ENCODE measurements around the gene RTEL1.

RTEL1 gene

DNA sequence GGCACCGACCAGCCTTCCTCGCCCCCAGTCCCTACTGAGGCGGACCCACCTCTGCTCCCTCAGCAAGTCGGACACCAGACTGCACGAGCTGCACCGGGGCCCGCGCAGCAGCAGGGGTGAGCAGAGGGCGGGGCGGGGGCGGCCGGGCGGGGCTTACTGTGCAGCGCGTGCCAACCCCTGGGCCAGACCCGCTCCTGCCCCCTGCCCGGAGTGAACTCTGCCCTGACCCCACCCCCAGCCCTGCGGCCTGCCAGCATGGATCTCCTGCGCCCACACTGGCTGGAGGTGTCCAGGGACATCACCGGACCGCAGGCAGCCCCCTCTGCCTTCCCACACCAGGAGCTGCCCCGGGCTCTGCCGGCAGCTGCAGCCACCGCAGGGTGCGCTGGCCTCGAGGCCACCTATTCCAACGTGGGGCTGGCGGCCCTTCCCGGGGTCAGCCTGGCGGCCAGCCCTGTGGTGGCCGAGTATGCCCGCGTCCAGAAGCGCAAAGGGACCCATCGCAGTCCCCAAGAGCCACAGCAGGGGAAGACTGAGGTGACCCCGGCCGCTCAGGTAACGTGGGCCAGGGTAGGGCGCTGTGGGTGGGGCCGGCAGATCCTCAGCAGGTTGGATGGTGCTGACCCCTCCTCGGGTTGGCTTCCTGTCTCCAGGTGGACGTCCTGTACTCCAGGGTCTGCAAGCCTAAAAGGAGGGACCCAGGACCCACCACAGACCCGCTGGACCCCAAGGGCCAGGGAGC lies 80.0 kb downstream of the RTEL1 start:
- in situ Hi-C loops (cut with MboI; ENCODE audit: low sequenced_read_pairs), result no loop called here

DNA sequence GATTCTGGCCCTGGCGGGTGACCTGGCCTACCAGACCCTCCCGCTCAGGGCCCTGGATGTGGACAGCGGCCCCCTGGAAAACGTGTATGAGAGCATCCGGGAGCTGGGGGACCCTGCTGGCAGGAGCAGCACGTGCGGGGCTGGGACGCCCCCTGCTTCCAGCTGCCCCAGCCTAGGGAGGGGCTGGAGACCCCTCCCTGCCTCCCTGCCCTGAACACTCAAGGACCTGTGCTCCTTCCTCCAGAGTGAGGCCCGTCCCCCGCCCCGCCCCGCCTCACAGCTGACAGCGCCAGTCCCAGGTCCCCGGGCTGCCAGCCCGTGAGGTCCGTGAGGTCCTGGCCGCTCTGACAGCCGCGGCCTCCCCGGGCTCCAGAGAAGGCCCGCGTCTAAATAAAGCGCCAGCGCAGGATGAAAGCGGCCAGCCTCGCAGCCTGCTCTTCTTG lies 80.6 kb downstream of the RTEL1 start:
- in situ Hi-C loops (cut with MboI; ENCODE audit: low sequenced_read_pairs), result no loop called here

- in situ Hi-C loops (cut with MboI; ENCODE audit: low sequenced_read_pairs), result no loop called here
Observed at GRCh38 chr20:63739130-63740069, 81.3 kb downstream of the RTEL1 start, which contains the start of gene SLC2A4RG. TSS of gene SLC2A4RG (plus strand) at chr20:63739776. CDS start at chr20:63739913, 137 bp downstream.

DNA sequence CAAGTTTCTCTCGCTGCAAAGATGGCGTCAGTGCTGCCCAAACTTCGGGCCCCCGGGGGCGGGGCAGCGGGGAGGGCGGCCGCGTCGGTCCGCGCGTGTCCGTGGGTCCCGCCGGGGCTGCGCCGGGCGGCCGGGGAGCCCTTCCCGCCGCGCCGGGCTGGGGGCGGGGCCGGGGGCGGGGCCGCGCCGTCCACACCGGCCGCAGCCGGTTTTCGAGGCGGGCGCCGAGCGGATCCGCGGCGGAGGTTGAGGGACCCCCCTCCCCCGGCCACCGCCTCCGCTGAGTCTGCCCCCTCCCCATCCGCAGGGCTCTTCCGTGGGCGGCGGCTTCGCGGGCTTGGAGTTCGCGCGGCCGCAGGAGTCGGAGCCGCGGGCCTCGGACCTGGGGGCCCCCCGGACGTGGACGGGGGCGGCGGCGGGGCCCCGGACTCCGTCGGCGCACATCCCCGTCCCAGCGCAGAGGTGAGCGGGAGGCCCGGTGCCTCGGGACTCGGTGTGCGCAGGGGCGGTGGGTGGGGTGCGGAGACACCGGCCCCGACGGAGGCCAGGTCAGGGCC lies 82.0 kb downstream of the RTEL1 start:
- in situ Hi-C loops (cut with MboI; ENCODE audit: low sequenced_read_pairs), result no loop called here

- in situ Hi-C loops (cut with MboI; ENCODE audit: low sequenced_read_pairs), result no loop called here
Observed at GRCh38 chr20:63740627-63741353, 82.7 kb downstream of the RTEL1 start.

GRCh38 chr20:63741354-63741675 lies 83.2 kb downstream of the RTEL1 start:
- in situ Hi-C loops (cut with MboI; ENCODE audit: low sequenced_read_pairs), result no loop called here

GRCh38 chr20:63741676-63742380 lies 83.7 kb downstream of the RTEL1 start:
- in situ Hi-C loops (cut with MboI; ENCODE audit: low sequenced_read_pairs), result no loop called here

DNA sequence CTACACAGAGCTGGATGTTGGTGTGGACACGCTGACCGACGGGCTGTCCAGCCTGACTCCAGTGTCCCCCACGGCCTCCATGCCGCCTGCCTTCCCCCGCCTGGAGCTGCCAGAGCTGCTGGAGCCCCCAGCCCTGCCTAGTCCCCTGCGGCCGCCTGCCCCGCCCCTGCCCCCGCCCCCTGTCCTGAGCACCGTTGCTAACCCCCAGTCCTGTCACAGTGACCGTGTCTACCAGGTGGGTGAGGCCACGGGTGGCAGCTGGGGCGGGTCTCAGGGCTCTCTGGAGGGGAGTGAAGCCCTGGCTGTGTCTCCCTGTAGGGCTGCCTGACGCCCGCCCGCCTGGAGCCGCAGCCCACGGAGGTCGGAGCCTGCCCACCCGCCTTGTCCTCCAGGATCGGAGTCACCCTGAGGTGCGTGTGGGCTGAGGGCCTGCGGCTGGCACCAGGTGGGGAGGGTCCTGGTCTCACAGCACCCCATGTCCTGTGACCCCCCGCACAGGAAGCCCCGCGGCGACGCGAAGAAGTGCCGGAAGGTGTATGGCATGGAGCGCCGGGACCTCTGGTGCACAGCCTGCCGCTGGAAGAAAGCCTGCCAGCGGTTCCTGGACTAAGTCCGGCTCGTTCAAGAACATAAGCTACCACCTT lies 84.4 kb downstream of the RTEL1 start:
- in situ Hi-C loops (cut with MboI; ENCODE audit: low sequenced_read_pairs), result no loop called here

GRCh38 chr20:63743210-63743970 lies 85.3 kb downstream of the RTEL1 start:
- in situ Hi-C loops (cut with MboI; ENCODE audit: low sequenced_read_pairs), result no loop called here

DNA sequence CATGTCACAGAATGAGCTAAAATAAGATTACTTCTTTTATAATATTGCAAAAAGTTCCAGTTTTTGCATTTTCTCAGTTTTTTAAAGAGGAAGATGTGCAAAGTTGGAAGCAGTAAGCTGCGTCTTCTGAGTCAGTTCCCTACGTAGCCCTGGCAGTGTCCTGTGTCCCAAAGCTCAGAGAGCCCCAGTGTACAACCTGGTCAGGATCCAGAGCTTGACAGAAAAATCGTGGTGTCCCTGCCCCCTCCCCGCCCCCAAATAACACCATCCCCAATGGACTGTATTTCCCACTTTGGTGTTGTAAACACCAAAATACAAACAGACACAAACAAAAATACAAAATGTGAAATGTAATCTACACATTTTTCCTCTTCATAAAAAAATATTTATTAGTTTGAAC lies 86.0 kb downstream of the RTEL1 start:
- in situ Hi-C loops (cut with MboI; ENCODE audit: low sequenced_read_pairs), result no loop called here

DNA sequence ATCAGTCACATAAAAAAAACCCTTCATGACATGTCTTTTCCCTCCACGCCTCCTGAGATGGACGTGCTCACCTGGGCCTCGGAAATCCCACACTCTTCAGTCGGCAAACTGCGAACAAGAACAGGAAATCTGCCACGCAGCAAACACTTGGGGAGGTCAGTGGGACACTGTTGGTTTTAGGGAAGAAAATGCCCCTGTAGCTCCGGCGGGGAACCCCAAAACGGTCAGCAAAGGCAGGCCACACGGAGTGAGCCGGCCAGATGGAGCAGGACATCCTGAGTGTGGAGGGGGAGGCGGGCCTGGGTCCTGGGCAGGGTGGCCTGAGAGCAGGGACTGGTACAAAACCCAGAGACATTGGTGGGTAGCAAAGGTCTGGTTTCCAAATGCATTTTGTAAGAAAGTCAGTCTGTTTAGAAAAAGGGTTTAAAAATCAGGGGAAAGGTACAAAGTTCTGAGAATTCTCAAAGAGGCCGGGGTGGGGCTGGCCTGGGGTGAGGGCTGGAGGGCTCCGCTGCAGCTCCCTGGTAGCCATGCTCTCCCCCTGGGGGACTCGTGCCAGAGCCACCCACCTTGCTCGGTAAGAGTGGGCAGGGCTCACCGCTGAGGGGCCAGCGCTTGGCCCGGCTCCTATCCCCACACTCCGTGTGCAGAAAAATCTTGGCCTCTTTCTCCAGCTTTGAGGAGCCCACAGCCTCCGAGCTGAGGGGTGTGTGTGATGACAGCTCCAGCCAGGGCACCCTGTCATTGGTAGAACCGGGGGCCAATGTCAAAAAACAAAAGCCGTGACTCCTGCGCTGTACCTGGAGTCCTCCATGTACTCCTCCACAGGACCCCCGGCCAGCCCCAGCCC lies 86.7 kb downstream of the RTEL1 start:
- in situ Hi-C loops (cut with MboI; ENCODE audit: low sequenced_read_pairs), result no loop called here

- in situ Hi-C loops (cut with MboI; ENCODE audit: low sequenced_read_pairs), result no loop called here
Observed at GRCh38 chr20:63745424-63745805, 87.3 kb downstream of the RTEL1 start.
